Parathyroid adenoma (tissue), 2 donors: ENCODE results near the gene SND1.

Experiments used
- H2AFZ ChIP-seq: fragments of 300-600 bp; sonication (generic); one replicate; pipeline ENCODE4 v1.7.0; 2017; ENCODE audit warnings: antibody characterized with exemption, mild to moderate bottlenecking
- H3K27ac ChIP-seq: fragments of 300-600 bp; sonication (generic); one replicate; pipeline ENCODE4 v1.7.0; 2017
- H3K27me3 ChIP-seq: fragments of 300-600 bp; sonication (generic); one replicate; pipeline ENCODE4 v1.7.0; 2017; ENCODE audit warnings: low read length; ENCODE audit not compliant: control insufficient read depth, insufficient read depth
- H3K36me3 ChIP-seq: fragments of 300-600 bp; sonication (generic); one replicate; pipeline ENCODE4 v1.7.0; 2017; ENCODE audit warnings: low read length; ENCODE audit not compliant: control insufficient read depth, insufficient read depth
- H3K4me1 ChIP-seq: fragments of 300-600 bp; sonication (generic); one replicate; pipeline ENCODE4 v1.7.0; 2017; ENCODE audit warnings: control low read depth
- H3K4me2 ChIP-seq: fragments of 300-600 bp; sonication (generic); one replicate; pipeline ENCODE4 v1.7.0; 2017; ENCODE audit warnings: low read length
- H3K4me3 ChIP-seq: fragments of 300-600 bp; sonication (generic); one replicate; pipeline ENCODE4 v1.7.0; 2017; ENCODE audit warnings: low read depth, low read length
- H3K79me2 ChIP-seq: fragments of 300-600 bp; sonication (generic); one replicate; pipeline ENCODE4 v1.7.0; 2017; ENCODE audit warnings: control low read depth
- H3K9ac ChIP-seq: fragments of 300-600 bp; sonication (generic); one replicate; pipeline ENCODE4 v1.7.0; 2017; ENCODE audit warnings: mild to moderate bottlenecking
- H3K9me3 ChIP-seq: fragments of 300-600 bp; sonication (generic); one replicate; pipeline ENCODE4 v1.7.0; 2017; ENCODE audit warnings: low read length; ENCODE audit not compliant: control insufficient read depth
- TF ChIP-seq, protein P1 (sequence below): fragments of 300-600 bp; sonication (generic); IDR thresholded peaks from one replicate; pipeline ENCODE4 v1.7.0; 2017; ENCODE audit warnings: antibody characterized with exemption, mild to moderate bottlenecking
- donor health status: primary hyperparathyroidism.

The SND1 gene

DNA sequence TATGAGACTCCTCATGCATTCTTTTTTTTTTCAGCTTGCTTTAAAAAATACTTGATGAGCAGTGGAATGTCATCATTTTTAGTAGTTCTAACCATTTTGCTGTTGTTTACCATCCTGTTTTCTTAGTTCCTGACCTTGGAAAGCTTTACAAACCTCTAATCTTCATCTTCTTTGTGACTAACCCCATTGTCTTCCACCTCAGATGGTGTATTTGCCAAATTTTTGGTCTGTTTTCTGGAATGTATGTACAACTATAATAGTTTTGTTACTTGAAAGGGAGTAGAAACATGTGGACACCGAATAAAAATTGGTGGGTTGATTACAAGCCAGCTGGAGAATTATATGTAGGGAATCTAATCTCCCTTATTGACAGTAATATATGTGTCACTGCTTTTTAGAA lies 172.7 kb downstream of the SND1 start:
- Histone ChIP-seq H3K4me1 (no peaks in the 10 kb centered on the region), H3K36me3 (no peaks in the 10 kb centered on the region), H3K4me2 (no peak overlapping the region), H3K27me3 (no peaks in the 10 kb centered on the region), H2AFZ (no peak overlapping the region), H3K27ac (no peak overlapping the region), H3K9ac (no peak overlapping the region), H3K9me3 (no peaks in the 10 kb centered on the region), H3K4me3 (no peak overlapping the region), H3K79me2 (peaks cover 3% of the 10 kb centered on the region)
- TF ChIP-seq, protein P1, sequence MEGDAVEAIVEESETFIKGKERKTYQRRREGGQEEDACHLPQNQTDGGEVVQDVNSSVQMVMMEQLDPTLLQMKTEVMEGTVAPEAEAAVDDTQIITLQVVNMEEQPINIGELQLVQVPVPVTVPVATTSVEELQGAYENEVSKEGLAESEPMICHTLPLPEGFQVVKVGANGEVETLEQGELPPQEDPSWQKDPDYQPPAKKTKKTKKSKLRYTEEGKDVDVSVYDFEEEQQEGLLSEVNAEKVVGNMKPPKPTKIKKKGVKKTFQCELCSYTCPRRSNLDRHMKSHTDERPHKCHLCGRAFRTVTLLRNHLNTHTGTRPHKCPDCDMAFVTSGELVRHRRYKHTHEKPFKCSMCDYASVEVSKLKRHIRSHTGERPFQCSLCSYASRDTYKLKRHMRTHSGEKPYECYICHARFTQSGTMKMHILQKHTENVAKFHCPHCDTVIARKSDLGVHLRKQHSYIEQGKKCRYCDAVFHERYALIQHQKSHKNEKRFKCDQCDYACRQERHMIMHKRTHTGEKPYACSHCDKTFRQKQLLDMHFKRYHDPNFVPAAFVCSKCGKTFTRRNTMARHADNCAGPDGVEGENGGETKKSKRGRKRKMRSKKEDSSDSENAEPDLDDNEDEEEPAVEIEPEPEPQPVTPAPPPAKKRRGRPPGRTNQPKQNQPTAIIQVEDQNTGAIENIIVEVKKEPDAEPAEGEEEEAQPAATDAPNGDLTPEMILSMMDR = no peak

DNA sequence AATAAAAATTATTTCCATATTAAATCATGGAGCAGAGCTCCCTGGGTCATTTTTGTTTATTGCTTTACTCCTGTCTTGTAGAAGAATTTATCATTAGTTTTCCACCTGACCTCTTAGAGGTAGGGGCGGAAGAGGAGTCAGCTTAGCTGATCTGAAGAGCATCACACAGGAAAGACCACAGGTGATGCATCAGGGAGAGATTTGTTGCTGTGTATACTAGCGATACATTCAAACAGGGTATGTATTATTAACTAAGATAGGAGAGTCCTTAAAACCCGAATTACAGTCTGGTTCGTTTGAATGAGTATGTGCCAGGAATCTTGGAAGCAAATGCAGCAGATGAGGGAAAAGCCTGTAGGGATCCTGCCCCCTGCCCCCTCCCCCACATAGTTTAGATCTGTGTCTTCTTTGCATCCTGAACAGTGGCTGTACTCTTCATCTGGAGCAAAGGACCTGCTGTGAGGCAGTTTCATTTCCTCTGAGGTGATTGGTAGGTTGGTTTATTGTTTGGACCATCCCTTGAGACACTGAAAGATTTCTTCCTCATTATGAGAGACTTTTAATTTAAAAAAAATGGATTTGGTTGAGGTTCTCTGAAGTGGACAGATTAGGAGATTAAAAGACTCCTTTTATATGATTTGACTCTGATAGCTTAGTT lies 177.0 kb downstream of the SND1 start:
- H3K27ac ChIP-seq = no peak overlapping the region
- no peaks in the 10 kb centered on the region for H3K36me3 ChIP-seq
- no peak overlapping the region for H3K4me2 ChIP-seq
- no peak overlapping the region for H2AFZ ChIP-seq
- H3K27me3 ChIP-seq = no peaks in the 10 kb centered on the region
- H3K4me1 ChIP-seq = no peaks in the 10 kb centered on the region
- H3K9me3 ChIP-seq = no peaks in the 10 kb centered on the region
- no peak overlapping the region for H3K4me3 ChIP-seq
- no peak overlapping the region for H3K9ac ChIP-seq
- H3K79me2 ChIP-seq = peaks cover 5% of the 10 kb centered on the region
- TF ChIP-seq, protein P1 = no peak

DNA sequence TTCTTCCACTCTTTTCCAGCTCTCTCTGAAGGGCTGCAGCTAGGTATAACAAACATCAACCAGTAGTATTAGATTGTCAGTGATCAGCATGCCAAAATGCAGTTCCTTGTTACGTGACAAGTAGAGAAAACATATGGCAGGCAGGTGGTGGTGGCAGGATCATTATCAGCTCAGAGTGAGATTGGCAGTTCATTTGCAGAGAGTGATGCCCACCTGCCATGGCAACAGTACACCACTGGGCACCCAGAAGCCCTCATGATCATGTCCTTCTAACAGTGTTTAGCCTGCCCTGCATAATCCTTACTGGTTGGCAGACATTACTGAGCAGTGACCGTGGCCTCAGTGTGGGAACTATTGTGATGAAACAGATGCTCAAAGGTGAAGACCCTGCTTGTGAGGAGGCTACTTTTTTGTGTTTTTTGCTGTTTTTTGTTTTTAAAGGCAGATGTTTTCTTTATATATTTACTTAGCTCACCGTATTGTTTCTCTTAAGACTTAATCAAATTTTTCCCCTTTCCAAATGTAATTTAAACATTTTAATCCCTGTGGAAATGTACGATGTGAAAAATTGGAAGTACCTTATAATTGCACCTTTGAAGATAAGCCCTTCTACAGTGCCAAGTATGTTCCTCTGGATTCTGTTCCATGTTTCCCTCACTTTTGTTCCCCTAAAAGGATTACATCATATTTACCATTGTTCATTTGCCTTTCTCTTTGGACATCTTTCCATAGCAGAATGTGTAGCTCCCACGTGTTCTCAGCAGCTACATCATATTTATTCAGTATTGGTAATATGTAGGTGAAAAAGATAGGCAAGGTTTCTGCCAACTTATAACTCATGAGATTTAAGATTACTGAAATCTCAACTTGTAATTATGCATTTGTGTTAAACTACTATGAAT lies 179.6 kb downstream of the SND1 start:
- peaks cover 5% of the 10 kb centered on the region for H3K79me2 ChIP-seq
- no peak overlapping the region for H3K27ac ChIP-seq
- no peak overlapping the region for H3K4me2 ChIP-seq

DNA sequence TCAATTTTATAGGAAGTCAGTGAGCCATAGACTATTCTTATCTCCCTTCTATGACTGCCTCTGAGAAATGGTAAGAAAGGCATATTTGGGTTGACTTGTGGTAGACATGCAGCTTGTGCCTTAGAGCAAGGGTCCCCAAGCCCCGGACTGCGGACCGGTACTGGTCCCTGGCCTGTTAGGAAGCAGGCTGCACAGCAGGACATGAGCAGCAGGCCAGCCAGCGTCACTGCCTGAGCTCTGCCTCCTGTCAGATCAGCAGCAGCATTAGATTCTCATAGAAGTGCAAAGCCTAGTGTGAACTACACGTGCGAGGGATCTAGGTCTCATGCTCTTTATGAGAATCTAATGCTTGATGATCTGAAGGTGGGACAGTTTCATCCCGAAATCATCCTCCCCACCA lies 180.6 kb downstream of the SND1 start:
- Histone ChIP-seq H3K27me3 (no peaks in the 10 kb centered on the region), H2AFZ (no peak overlapping the region), H3K36me3 (no peaks in the 10 kb centered on the region), H3K9ac (no peak overlapping the region), H3K4me3 (no peak overlapping the region), H3K9me3 (no peaks in the 10 kb centered on the region), H3K27ac (no peak overlapping the region), H3K4me2 (no peak overlapping the region), H3K79me2 (peaks cover 5% of the 10 kb centered on the region), H3K4me1 (no peaks in the 10 kb centered on the region)
- TF ChIP-seq, protein P1 = no peak

More for the DNA sequence above, 179.6 kb downstream of the SND1 start:
- no peak overlapping the region for H2AFZ ChIP-seq
- H3K36me3 ChIP-seq = no peaks in the 10 kb centered on the region
- no peaks in the 10 kb centered on the region for H3K4me1 ChIP-seq
- H3K9me3 ChIP-seq = no peaks in the 10 kb centered on the region
- no peak overlapping the region for H3K4me3 ChIP-seq
- no peak overlapping the region for H3K9ac ChIP-seq
- no peaks in the 10 kb centered on the region for H3K27me3 ChIP-seq
- TF ChIP-seq, protein P1 = no peak
